ENCODE data around the gene HELZ. TPM values are rescaled to one million over a fixed set of nuclear protein-coding genes. Genes with fewer than 3 reads are reported as not detected.

HELZ gene
- polyA plus RNA-seq, 1 of the 3 experiments (the other 2 are of a cell fraction): 4.3 TPM

- no peak for TF ChIP-seq CHD2 (IDR thresholded peaks at IDR 0.05; ENCODE audit: low read length, partially characterized antibody)
- no peak for TF ChIP-seq GABPA (IDR thresholded peaks at IDR 0.05; ENCODE audit: low read depth)
Observed at GRCh38 chr17:67125924-67126323, 119.1 kb downstream of the HELZ start (continued).

GRCh38 chr17:67125417-67125816 lies 119.6 kb downstream of the HELZ start:
- peak; percentile 71 for DNase-seq
- CTCF ChIA-PET: interaction anchor here (0.9 to 3.1 kb wide), 6 partner anchors 29 to 925 kb away, joined by 3 to 28 read pairs (median 4); no protein-coding TSS in a partner anchor
- POLR2A ChIA-PET: interaction anchor here (1.2 to 3.9 kb wide), 3 partner anchors 57 to 159 kb away, joined by 3 to 32 read pairs (median 14); partner anchors contain the start of gene CACNG4
- no peak for TF ChIP-seq REST (IDR thresholded peaks at IDR 0.05; ENCODE audit: low read depth, low read length)
- TF ChIP-seq SIN3A (IDR thresholded peaks at IDR 0.05; ENCODE audit: borderline replicate concordance, low read depth, low read length): no peak
- TF ChIP-seq GABPA (IDR thresholded peaks at IDR 0.05; ENCODE audit: low read depth): no peak
- TF ChIP-seq IRF3 (IDR thresholded peaks at IDR 0.05; ENCODE audit: low read depth, low read length): no peak
- no peak for TF ChIP-seq YY1 (IDR thresholded peaks at IDR 0.05; ENCODE audit: low read depth)
- no peak for TF ChIP-seq RXRA (IDR thresholded peaks at IDR 0.05; ENCODE audit: borderline replicate concordance, low read depth)
- TF ChIP-seq FOXJ3 (CRISPR knock-in tag; IDR thresholded peaks at IDR 0.05): peak; percentile 99
- peak; percentile 52 for TF ChIP-seq RAD21 (IDR thresholded peaks at IDR 0.05; ENCODE audit: low read length)
- peak; percentile 82; the same call in 1 of the 2 replicates for TF ChIP-seq TEAD4 (IDR thresholded peaks at IDR 0.05; ENCODE audit: borderline replicate concordance, insufficient read depth)
- TF ChIP-seq NRF1 (IDR thresholded peaks at IDR 0.05; ENCODE audit: low read depth, low read length): no peak
- no peak for TF ChIP-seq EZH2phosphoT487 (IDR thresholded peaks at IDR 0.05; ENCODE audit: borderline replicate concordance, low read depth)
- TF ChIP-seq USF2 (IDR thresholded peaks at IDR 0.05; ENCODE audit: borderline replicate concordance, low read depth, low read length): no peak
- TF ChIP-seq FOXM1 (IDR thresholded peaks at IDR 0.05; ENCODE audit: low read depth): no peak; the same call in 1 of the 2 replicates
- no peak for TF ChIP-seq USF1 (IDR thresholded peaks at IDR 0.05; ENCODE audit: borderline replicate concordance, low read depth)
- TF ChIP-seq CTCF (IDR thresholded peaks at IDR 0.05): no peak
- peak; percentile 61 for TF ChIP-seq PBX3 (IDR thresholded peaks at IDR 0.05)
- no peak for TF ChIP-seq TAF1 (IDR thresholded peaks at IDR 0.05; ENCODE audit: borderline replicate concordance, low read depth, low read length)

More at GRCh38 chr17:67125417-67125816, 119.6 kb downstream of the HELZ start:
- H3K79me2 ChIP-seq (ENCODE audit: insufficient read depth): no peaks in the 10 kb centered on the region
- no peak overlapping the region for H3K4me3 ChIP-seq (ENCODE audit: low read depth in 2 of 2, low read length in 1 of 2)
- no peak overlapping the region for H3K4me2 ChIP-seq
- no peak overlapping the region for H3K9ac ChIP-seq
- peak overlapping the region; percentile 29 to 99; a peak in 3 of 4 replicates for H3K27ac ChIP-seq (ENCODE audit: low read depth in 2 of 2, low read length in 1 of 2)
- H3K36me3 ChIP-seq (replicated peaks in 1 of 2; ENCODE audit: control insufficient read depth in 1 of 2, insufficient read depth in 2 of 2, low read length in 1 of 2): peaks cover 34 to 35% of the 10 kb centered on the region in 2 experiments
- H3F3A ChIP-seq (replicated peaks; ENCODE audit: insufficient read depth): peaks cover 13% of the 10 kb centered on the region
- no peaks in the 10 kb centered on the region for H3K9me3 ChIP-seq
- H3K9me2 ChIP-seq: no peaks in the 10 kb centered on the region
- H2AFZ ChIP-seq (ENCODE audit: low read depth): no peak overlapping the region
- H3K27me3 ChIP-seq (ENCODE audit: insufficient read depth): no peaks in the 10 kb centered on the region
- no peaks in the 10 kb centered on the region for H4K20me1 ChIP-seq (ENCODE audit: insufficient read depth)
- peaks cover 4 to 47% of the 10 kb centered on the region in 2 experiments; a peak in 3 of 4 replicates for H3K4me1 ChIP-seq (ENCODE audit: control insufficient read depth in 1 of 2, insufficient read depth in 2 of 2, low read depth in 1 of 2, low read length in 1 of 2)
- WGBS (ENCODE audit: low lambda C conversion rate): 5% methylated on average over 1 of the region's 1 CpG
